ENCODE results near the gene C1QTNF7.

DNA sequence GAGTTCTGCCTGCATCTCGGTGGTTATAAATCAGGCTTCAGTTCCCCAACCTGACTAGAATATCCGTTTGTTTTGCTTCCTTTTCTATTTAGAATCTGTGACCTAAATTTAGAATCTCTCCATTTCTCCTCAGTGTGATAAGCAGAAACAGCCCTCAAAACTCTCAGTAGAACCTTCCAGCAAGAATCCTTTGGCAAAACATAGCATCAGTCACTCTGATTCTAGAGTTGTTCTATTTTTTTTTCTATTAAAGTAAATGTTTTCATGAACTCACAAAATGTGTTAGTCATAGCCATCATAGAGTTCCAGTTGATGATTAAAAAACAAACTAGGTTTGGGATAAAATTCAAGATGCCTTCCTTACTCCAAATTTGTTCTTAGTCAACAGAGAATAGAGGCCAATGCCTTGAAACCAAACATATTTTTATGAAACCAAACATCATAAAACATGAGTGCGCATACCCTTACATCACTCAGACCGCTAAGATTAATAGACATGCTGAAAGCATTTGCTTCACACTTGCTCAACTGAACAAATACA lies 13.2 kb upstream of the C1QTNF7 start:
- TF ChIP-seq EZH2 (IDR thresholded peaks at IDR 0.05; ENCODE audit: insufficient read depth, poor library complexity, severe bottlenecking) (no peak), EZH2phosphoT487 (IDR thresholded peaks at IDR 0.05; ENCODE audit: insufficient read depth, low read depth) (no peak)
